Neural cell (in vitro differentiated cells): ENCODE results near the gene ZNF438. TPM values are rescaled to one million over a fixed set of nuclear protein-coding genes. Genes with fewer than 3 reads are reported as not detected.

Experiments used
- H2AFZ ChIP-seq: fragments of 200-600, 300-800 bp; sonication (generic), shearing (Covaris generic); 2 replicates; pipeline ENCODE4 v1.6.0; 2014; ENCODE audit warnings: low read depth, mild to moderate bottlenecking, antibody characterized with exemption, low read length, moderate library complexity
- H3F3A ChIP-seq: fragments of 200-600 bp; shearing (Covaris generic); 2 replicates; pipeline ENCODE4 v1.6.1; 2016; ENCODE audit warnings: mild to moderate bottlenecking, moderate library complexity, mixed read lengths, antibody characterized with exemption, low read length; ENCODE audit not compliant: insufficient read depth, poor library complexity, severe bottlenecking
- H3K27ac ChIP-seq: fragments of 200-600, 300-800 bp; sonication (generic), shearing (Covaris generic); 2 replicates; pipeline ENCODE4 v1.5.1; 2014; ENCODE audit warnings: mild to moderate bottlenecking, low read length, moderate library complexity
- H3K27me3 ChIP-seq: fragments of 300-800, 200-600 bp; sonication (generic), shearing (Covaris generic); 2 replicates; pipeline ENCODE4 v1.6.0; 2014; ENCODE audit warnings: mild to moderate bottlenecking, low read depth, low read length, moderate library complexity; ENCODE audit not compliant: insufficient read depth
- H3K36me3 ChIP-seq: fragments of 300-800, 200-600 bp; sonication (generic), shearing (Covaris generic); 2 replicates; pipeline ENCODE4 v1.5.1; 2014; ENCODE audit warnings: mild to moderate bottlenecking, antibody characterized with exemption, low read length, moderate library complexity; ENCODE audit not compliant: insufficient read depth
- H3K4me2 ChIP-seq: fragments of 300-800, 200-600 bp; sonication (generic), shearing (Covaris generic); 2 replicates; pipeline ENCODE4 v1.6.0; 2014; ENCODE audit warnings: mild to moderate bottlenecking, low read length
- H3K4me3 ChIP-seq: fragments of 300-800, 200-600 bp; sonication (generic), shearing (Covaris generic); 2 replicates; pipeline ENCODE4 v1.5.1; 2014; ENCODE audit warnings: mild to moderate bottlenecking, low read length, moderate library complexity
- H3K79me2 ChIP-seq: fragments of 200-600 bp; shearing (Covaris generic); replicated peaks from 2 replicates; pipeline ENCODE4 v1.6.0; 2014; ENCODE audit warnings: mild to moderate bottlenecking, low read length, moderate library complexity; ENCODE audit not compliant: insufficient read depth
- H3K9ac ChIP-seq: fragments of 300-800, 200-600 bp; sonication (generic), shearing (Covaris generic); 2 replicates; pipeline ENCODE4 v1.6.1; 2016; ENCODE audit warnings: mild to moderate bottlenecking, low read length, mixed read lengths
- H3K9me2 ChIP-seq: fragments of 200-600 bp; shearing (Covaris generic); 2 replicates; pipeline ENCODE4 v1.6.1; 2016; ENCODE audit warnings: mild to moderate bottlenecking, low read length, mixed read lengths; ENCODE audit not compliant: insufficient read depth
- H3K9me3 ChIP-seq: fragments of 200-600, 300-800 bp; sonication (generic), shearing (Covaris generic); 2 replicates; pipeline ENCODE4 v1.6.1; 2016; ENCODE audit warnings: mild to moderate bottlenecking, mixed run types, low read length, moderate library complexity, mixed read lengths
- H4K20me1 ChIP-seq: fragments of 200-600 bp; shearing (Covaris generic); 2 replicates; pipeline ENCODE4 v1.6.1; 2016; ENCODE audit warnings: mild to moderate bottlenecking, mixed run types; ENCODE audit not compliant: insufficient read depth
- EP300 ChIP-seq: fragments of 450-650 bp; conservative IDR thresholded peaks from 2 replicates; pipeline ENCODE4 v1.6.1; 2014; ENCODE audit warnings: antibody characterized with exemption, mild to moderate bottlenecking, moderate library complexity; ENCODE audit not compliant: poor library complexity, severe bottlenecking
- EZH2 ChIP-seq: fragments of 200-600, 300-800 bp; shearing (Covaris generic), sonication (generic); IDR thresholded peaks from 2 replicates; pipeline ENCODE4 v1.6.1; 2014; ENCODE audit warnings: antibody characterized with exemption, low read length, borderline replicate concordance, mild to moderate bottlenecking; ENCODE audit not compliant: insufficient read depth, poor library complexity, severe bottlenecking
- MXI1 ChIP-seq: fragments of 450-650 bp; conservative IDR thresholded peaks from 2 replicates; pipeline ENCODE4 v1.6.1; 2014; ENCODE audit warnings: antibody characterized with exemption, mild to moderate bottlenecking; ENCODE audit not compliant: poor library complexity, severe bottlenecking
- POLR2AphosphoS5 ChIP-seq: IDR thresholded peaks from 2 replicates; pipeline ENCODE4 v1.6.1; 2012
- RAD21 ChIP-seq: fragments of 450-650 bp; conservative IDR thresholded peaks from 2 replicates; pipeline ENCODE4 v1.6.1; 2014; ENCODE audit warnings: antibody characterized with exemption, mild to moderate bottlenecking, moderate library complexity
- SMC3 ChIP-seq: fragments of 450-650 bp; conservative IDR thresholded peaks from 2 replicates; pipeline ENCODE4 v1.6.1; 2014; ENCODE audit warnings: antibody characterized with exemption, mild to moderate bottlenecking, moderate library complexity; ENCODE audit not compliant: poor library complexity
- TAF1 ChIP-seq: IDR thresholded peaks from 2 replicates; pipeline ENCODE4 v1.6.1; 2012; ENCODE audit warnings: low read depth
- polyA plus RNA-seq: library from polyadenylated mRNA; depleted of rRNA; stranded (reverse); fragments of >200 nt; gene quantifications from 2 replicates; pipeline ENCODE4 v1.2.3, GENCODE V29; 2014
- TF ChIP-seq, protein P1 (sequence below): fragments of 450-650 bp; IDR thresholded peaks from 2 replicates; pipeline ENCODE4 v1.5.1; 2014; ENCODE audit warnings: antibody characterized with exemption, mild to moderate bottlenecking, moderate library complexity; ENCODE audit not compliant: poor library complexity, severe bottlenecking
- TF ChIP-seq, protein P2 (sequence below): IDR thresholded peaks from 2 replicates; pipeline ENCODE4 v1.6.1; 2012; ENCODE audit warnings: borderline replicate concordance

The ZNF438 gene
- polyA plus RNA-seq, 1 donor from 2014 or later: 0.78 TPM

DNA sequence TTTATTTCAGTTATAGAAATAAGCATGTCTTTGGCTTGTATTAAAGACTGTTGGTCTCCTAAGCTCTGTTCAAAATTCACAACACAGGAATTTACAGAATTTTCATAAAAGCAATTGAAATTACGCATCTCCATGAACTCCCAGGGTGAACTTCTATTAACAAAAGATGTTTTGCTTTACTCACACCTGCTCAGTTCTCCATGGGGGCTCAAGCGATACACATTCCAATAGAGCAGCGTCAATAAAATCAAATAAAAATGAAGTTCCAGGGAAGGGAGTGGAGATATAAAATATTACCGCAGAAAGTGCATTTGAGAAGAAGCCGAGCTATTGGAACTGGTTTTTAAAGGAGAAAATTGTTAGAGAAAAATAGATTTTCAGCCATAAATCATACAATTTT lies 41.5 kb upstream of the ZNF438 start:
- H4K20me1 ChIP-seq: no peaks in the 10 kb centered on the region
- no peaks in the 10 kb centered on the region for H3K36me3 ChIP-seq
- H3F3A ChIP-seq: no peaks in the 10 kb centered on the region
- H3K4me3 ChIP-seq: no peak overlapping the region
- H3K9me2 ChIP-seq: no peaks in the 10 kb centered on the region
- H3K9me3 ChIP-seq: no peaks in the 10 kb centered on the region
- no peak overlapping the region for H2AFZ ChIP-seq
- no peaks in the 10 kb centered on the region for H3K79me2 ChIP-seq
- H3K27me3 ChIP-seq: no peaks in the 10 kb centered on the region
- no peak for TF ChIP-seq SMC3
- TF ChIP-seq EP300: no peak
- no peak for TF ChIP-seq EZH2
- no peak for TF ChIP-seq MXI1
- TF ChIP-seq, protein P1, sequence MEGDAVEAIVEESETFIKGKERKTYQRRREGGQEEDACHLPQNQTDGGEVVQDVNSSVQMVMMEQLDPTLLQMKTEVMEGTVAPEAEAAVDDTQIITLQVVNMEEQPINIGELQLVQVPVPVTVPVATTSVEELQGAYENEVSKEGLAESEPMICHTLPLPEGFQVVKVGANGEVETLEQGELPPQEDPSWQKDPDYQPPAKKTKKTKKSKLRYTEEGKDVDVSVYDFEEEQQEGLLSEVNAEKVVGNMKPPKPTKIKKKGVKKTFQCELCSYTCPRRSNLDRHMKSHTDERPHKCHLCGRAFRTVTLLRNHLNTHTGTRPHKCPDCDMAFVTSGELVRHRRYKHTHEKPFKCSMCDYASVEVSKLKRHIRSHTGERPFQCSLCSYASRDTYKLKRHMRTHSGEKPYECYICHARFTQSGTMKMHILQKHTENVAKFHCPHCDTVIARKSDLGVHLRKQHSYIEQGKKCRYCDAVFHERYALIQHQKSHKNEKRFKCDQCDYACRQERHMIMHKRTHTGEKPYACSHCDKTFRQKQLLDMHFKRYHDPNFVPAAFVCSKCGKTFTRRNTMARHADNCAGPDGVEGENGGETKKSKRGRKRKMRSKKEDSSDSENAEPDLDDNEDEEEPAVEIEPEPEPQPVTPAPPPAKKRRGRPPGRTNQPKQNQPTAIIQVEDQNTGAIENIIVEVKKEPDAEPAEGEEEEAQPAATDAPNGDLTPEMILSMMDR: no peak
- no peak for TF ChIP-seq RAD21
- TF ChIP-seq POLR2AphosphoS5: no peak
- no peak for TF ChIP-seq TAF1
- TF ChIP-seq, protein P2, sequence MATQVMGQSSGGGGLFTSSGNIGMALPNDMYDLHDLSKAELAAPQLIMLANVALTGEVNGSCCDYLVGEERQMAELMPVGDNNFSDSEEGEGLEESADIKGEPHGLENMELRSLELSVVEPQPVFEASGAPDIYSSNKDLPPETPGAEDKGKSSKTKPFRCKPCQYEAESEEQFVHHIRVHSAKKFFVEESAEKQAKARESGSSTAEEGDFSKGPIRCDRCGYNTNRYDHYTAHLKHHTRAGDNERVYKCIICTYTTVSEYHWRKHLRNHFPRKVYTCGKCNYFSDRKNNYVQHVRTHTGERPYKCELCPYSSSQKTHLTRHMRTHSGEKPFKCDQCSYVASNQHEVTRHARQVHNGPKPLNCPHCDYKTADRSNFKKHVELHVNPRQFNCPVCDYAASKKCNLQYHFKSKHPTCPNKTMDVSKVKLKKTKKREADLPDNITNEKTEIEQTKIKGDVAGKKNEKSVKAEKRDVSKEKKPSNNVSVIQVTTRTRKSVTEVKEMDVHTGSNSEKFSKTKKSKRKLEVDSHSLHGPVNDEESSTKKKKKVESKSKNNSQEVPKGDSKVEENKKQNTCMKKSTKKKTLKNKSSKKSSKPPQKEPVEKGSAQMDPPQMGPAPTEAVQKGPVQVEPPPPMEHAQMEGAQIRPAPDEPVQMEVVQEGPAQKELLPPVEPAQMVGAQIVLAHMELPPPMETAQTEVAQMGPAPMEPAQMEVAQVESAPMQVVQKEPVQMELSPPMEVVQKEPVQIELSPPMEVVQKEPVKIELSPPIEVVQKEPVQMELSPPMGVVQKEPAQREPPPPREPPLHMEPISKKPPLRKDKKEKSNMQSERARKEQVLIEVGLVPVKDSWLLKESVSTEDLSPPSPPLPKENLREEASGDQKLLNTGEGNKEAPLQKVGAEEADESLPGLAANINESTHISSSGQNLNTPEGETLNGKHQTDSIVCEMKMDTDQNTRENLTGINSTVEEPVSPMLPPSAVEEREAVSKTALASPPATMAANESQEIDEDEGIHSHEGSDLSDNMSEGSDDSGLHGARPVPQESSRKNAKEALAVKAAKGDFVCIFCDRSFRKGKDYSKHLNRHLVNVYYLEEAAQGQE: no peak
- H3K4me2 ChIP-seq: no peak overlapping the region
- no peak overlapping the region for H3K27ac ChIP-seq
- H3K9ac ChIP-seq: no peak overlapping the region

DNA sequence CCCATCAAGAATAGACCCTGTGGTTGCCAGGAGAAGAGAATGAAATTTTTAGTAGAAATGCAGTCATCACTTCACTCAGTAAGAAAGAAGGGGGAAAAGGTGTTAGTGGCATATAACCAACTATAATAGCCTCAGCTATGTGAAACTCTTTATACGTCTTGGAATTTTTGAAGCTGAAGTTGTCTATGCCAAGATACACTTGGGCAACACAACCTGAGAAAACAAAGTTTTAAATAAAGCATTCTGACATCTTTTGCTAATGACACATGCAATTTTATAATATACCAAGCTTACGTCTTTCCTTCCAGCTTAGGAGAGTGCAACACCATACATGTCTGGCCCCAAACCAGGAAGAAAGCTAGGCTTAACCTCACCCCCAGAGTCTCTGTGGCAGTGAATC lies 40.8 kb upstream of the ZNF438 start:
- Histone ChIP-seq H3K4me3 (no peak overlapping the region), H3K9ac (no peak overlapping the region), H3K9me2 (no peaks in the 10 kb centered on the region), H3F3A (no peaks in the 10 kb centered on the region), H3K4me2 (no peak overlapping the region), H3K36me3 (no peaks in the 10 kb centered on the region), H2AFZ (no peak overlapping the region), H3K79me2 (no peaks in the 10 kb centered on the region), H3K27ac (no peak overlapping the region), H3K27me3 (no peaks in the 10 kb centered on the region), H4K20me1 (no peaks in the 10 kb centered on the region), H3K9me3 (no peaks in the 10 kb centered on the region)
- TF ChIP-seq, protein P2: no peak
- no peak for TF ChIP-seq RAD21
